Brain pericyte (primary cell): ENCODE results near the gene NACA2.
"Not testable (repeated sequence)": the region's sequence is repeated elsewhere in the genome, so short reads cannot be mapped to it uniquely, and the experiment has no call there.

Experiments
- DNase-seq: peaks from one replicate; pipeline ENCODE4 v3.0.0-alpha.2; 2012; ENCODE audit warnings: low read depth, low spot score

The NACA2 gene

DNA sequence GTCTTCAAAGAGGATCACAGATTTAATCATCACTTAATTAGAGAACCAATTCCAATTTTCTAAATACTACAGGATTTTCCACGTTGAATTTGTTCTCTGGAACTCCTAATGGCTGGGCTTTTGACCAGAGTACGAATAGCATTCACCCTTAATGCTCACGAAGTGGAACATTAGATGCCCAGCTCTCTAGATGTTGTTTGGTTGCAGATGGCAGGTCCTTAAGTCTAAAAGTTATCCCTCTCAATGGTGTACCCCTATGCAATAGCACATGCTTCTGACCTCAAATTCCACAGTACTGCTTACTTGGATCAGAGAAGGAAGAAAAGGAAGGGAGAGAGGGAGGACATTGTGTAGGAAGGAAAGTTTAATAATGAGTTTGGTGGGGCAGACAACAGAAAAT lies 8.6 kb upstream of the NACA2 start:
- no peak for DNase-seq

DNA sequence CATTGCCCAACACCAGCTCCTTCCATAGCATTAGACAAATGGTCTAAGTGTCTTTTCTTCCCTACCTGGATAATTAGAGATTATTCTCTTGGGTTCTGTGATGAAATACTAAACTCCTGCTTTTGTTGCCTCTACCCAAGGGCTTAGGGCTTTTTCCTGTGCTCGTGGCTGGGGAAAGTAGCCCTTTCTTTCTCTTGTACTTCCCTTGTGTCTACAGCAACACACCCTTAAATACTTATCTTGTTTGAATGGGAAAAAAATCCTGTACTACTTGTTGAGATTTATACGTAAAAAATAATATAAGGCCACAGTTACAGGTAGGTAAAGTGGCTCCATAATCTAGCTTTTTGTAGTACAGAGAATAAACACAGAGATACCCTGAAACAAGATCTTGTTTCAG lies 7.0 kb upstream of the NACA2 start:
- DNase-seq: no peak

DNA sequence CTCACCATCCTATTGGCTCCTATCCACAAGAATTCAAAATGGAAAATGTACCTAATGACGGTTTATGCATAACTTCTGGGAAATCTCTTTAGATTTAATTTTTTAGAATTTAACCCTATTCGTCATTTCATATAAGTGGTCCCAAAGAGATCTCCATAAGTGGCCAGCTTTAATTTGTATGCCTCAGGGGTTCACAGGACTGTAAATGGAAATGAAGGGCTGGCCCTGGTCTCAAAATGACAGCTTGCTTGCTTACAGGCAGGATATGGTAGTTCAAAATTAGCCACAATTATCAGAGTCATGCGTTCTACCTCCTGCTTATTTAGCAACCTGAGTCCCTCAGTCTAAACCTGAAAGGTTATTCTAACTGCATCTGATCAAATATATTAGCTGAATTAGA lies 6.6 kb upstream of the NACA2 start:
- no peak for DNase-seq

DNA sequence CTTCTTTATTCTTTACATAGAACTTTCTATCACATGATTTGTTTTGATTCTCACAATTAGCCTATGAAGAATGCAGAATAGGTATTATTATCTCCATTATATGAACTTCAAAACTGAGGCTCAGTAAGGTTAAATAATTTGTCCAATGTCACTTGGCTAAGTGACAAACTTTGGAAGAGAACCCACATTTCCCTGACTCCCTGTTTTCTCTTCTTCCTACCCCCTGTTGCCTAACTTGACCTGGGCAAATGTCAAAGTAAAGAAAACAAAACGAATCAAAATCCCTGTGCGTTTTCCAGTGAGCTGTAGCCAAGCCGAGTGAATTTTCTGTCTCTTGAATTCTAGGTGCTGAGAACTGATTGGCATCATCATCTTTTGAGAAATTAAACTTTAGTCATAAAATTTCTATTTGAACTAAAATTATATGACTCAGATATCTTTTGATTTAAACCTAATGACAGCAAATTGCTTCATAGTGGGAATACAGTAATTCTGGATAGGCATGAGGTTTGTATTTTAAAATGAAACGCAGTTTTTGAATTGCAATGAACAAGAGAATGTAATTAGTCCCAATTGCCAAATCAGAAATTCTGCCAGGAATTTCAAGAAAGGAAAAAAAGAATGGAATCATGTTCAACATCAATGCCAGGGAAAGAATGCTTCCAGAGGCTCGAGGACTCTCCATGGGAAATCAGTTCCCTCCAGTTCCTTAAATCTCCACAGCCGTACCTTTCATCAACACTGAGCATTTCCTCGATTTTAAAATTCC lies 4.6 kb upstream of the NACA2 start:
- DNase-seq: no peak

DNA sequence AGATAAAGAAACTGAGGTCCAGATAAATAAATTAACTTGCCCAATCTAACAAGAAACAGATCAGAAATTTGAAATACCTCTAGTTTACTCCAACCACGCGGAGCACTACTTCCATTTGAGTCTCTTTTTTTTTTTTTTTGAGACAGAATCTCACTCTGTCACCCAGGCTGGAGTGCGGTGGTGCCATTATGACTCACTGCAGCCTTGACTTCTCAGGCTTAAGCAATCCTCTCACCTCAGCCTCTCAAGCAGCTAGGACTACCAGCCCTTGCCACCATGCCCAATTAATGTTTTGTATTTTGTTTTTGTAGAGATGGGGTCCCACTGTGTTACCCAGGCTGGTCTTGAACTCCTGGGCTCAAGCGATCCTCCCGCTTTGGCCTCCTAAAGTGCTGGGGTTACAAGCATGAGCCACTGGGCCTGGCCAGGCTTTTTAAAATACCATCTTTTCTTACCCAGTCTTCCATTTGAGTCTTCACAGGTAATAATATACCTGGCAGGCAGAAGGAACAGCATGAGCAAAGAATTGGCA lies 3.3 kb upstream of the NACA2 start:
- DNase-seq: no peak

DNA sequence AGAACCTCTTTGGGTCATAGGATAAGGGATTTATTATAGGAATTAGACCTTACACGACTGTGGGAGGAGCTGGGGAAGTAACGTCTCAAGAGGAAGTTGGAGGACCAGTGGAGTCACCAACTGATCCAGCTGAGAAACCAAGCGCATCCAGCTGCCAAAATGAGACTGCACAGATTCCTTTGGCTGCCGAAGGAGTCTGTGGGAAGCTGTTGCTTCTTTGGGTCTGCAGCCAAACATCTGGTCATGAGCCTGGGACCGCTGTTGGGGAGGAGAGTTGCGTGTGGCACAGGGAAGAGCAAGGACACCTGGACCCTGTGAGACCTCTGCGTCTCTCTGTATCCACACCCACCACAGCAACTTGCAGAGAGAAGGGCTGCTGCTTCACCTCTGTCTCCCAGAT lies 2.4 kb upstream of the NACA2 start:
- no peak for DNase-seq

DNA sequence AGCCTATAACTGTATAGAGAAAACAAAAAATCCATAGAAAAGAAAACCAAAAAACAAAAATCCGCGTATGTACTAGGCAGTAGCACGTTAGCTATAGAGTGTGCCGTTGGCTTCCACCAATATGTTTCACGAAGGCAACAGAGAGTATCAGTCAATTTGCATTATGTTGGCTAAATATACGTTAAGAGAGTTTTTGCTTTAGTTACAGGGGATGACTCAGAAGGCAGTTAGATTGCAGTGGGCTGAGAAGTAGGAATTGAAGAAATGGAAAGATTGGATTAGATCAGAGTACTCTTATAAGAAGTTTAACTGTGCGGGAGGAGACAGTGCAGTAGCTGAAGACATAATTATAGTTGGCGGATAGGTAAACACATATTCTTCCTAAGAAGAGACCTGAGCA lies 911 bp upstream of the NACA2 start:
- no peak for DNase-seq

DNA sequence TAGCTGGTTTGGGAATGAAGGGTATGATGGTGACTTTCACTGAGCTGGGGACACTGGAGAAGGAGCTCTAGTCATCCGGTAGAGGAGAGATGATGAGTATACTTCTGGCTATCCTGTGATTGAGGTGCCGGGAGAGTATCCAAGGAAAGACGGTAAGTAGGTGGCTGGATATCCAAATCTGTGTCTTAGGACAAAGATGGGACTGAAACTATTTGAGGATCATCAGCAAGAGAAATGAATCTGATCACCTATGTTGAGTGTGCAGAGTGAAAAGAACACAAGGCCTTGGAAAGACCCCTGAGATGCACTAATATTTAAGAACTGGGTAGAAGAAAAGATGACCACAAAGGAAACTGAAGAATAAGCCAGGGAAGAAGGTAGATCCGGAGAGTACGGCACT lies 1.0 kb downstream of the NACA2 start:
- DNase-seq: no peak

DNA sequence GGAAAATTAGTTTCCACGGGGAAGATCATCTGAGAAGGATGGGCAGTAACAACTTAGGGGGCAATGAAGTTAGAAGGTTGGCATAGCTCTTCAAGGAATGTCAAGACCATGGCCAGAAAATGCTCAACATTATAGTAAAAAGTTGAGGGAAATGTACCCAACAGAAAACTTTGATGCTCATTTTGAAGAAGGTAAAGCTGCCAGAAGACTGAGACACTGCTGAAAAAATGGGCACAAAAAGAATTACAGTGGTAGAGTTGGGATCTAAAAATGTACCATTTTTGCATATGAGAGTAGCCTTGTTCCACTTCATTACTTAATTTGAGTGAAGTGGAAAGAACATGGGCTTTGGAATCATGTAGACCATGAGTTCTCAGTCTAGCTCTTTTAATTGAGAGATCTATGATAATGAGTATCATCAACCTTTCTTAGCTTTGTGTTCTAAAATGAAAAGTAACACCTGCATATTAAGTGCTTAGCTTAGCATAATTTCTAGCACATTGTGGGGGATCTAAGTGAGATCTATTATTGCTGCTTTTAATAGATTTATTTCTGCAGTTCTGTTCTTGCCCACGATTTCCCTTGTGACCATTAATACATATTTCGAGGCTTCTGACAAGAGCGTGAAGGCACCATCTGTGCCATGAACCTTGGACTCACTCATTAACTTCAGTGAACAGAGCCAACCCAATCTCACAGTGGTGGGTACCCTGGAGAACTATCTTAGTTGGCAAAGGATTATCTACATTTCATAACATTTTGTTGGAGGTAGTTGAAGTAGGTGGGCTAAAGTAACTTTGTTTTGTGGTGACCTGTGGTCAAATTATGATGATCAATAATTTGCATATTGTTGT lies 3.0 kb downstream of the NACA2 start:
- no peak for DNase-seq

DNA sequence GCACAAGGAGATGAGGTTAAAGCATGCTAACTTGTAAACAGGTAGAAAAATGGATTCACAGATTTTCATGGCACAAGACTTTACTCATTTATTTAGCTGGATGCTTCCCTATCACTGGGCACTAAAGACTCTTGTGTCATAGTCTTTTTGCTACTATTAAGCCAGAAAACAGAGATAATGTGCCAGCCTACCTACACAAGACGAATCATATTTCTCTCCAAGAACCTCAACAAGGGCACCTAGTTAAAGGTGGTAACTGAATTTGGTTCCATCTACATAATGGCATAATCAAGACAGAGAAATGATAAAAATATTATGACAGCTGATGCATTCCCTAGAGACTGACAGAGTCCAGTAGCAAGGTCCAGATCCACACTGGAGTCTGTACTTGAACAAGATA lies 3.8 kb downstream of the NACA2 start:
- no peak for DNase-seq

DNA sequence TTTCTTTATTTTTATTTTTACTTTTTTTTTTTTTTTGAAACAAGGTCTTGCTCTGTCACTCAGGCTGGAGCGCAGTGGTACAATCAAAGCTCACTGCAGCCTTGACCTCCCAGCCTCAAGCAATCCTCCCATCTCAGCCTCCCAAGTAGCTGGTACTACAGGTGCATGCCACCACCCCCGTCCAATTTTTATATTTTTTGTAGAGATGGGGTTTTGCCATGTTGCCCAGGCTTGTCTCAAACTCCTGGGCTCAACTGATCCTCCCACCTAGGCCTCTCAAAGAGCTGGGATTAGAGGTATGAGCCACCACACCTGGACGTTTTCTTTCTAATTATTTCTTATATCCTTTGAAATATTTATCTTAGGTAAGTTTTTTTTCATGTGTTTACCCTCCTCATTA lies 4.4 kb downstream of the NACA2 start:
- not testable (repeated sequence) for DNase-seq

DNA sequence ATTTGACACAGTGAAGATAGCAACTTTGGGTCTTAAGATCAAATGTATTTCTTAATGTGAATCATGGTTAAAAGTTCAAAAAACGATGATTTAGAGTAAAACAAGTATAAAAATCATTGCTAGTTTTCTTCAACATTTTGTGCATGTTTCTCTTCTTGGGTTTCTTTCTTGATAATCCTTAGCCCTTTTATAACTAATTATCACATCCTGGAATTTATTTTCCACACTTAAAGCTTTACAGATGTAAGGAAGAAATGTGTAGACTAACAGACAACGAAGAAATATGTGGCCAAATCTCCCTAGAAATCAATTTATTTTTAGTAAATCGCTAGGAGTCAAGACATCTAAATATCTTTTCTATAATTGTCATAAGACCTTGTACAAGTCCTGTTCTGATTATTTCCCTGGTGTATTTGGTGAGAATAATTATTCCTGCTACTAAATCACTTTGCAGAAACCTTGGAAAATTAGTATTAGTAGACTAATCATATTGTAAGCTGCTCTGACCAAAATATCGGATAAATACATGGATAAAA lies 4.9 kb downstream of the NACA2 start:
- no peak for DNase-seq

DNA sequence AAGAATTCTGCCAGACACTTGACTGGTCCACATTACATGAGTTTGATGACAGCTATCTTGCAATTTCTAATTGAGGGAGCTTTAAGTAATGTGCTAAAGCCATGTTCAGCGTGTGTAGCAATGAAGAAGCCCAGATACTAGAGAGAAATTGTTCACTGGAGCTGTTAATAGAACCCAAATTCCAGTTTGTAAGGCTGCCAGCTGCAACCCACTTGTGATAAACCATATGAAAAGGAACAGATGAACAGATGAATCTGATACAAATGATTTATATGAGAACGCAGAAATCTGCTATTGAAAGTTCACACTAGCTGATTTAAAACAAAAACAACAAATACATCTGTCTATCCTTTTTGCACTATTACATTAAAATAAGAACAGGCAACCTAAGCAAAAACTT lies 6.2 kb downstream of the NACA2 start:
- DNase-seq: no peak

DNA sequence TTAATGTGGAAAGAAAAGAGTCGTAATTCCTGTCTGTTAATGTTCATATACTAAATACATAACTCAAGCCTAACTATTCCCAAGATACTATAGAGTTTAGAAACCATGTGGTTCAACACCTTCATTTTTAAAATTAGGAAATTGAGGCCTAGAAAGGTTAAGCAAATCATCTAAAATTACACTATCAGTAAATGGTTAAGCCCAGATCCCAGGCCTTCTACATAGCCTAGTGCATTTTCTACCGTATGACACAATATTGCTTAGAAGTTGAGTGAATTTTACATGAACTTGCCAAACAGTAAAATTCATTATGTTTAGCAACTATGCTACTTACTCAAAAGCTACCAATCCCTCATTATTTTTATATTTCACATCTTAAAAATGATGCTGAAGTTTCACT lies 6.8 kb downstream of the NACA2 start:
- DNase-seq: no peak

DNA sequence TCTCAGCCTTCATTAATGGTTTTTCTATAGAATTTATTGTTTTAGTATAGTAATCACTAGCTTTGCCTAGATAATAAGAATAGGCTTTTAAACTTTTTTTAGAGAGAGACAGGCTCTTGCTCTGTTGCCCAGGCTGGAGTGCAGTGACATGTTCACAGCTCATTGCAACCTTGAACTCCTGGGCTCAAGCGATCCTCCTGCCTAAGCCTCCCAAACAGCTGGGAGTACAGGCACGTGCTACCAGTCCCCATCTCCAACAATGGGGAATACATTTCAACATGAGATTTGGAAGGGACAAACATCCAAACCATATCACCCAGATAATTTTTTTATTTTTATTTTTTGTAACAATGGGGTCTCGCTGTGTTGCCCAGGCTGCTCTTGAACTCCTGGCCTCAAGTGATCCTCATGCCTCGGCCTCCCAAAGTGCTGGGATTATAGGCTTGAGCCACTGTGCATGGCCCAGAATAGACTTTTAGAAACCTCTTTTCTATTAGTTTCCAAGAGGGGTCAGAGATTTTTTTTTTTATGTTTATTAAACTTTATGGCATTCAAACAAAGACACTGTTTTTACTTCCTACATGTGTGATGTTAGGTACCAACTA lies 7.3 kb downstream of the NACA2 start:
- DNase-seq: no peak

DNA sequence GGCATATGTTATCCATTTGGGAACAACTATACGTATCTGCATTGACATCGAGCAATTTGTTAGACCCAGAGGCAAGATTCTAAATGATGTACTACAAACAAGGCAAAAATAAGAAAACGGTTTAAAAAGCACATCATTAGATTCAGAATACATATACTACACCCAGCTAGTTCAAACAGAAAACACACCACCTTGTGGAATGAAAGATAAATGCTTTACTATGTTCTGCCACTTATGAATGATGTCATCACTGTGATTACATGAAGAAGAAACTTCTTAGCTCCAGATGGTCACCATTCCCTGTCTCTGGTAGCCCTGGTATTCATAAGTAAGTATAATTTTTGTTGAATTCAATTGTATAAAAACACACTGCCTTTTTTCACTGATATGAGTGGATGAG lies 7.8 kb downstream of the NACA2 start:
- DNase-seq: no peak

DNA sequence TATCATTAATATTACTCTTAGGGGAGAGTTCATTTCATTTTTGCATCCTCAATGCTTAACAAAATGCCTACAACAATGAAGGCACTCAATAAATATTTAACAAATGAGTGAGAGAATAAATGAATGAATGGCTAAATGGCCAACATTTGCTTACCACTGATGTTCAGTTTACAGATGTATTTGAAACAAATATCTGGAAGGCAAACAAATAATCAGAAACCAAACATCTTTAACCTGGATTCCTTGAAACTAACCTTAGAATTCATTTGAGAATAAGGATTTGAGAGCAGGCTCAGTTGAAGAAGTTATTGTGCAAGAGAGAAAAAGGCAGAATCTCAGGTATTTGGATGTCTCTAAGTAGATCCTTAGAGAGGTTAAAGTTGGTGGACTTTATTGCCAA lies 8.4 kb downstream of the NACA2 start:
- no peak for DNase-seq

DNA sequence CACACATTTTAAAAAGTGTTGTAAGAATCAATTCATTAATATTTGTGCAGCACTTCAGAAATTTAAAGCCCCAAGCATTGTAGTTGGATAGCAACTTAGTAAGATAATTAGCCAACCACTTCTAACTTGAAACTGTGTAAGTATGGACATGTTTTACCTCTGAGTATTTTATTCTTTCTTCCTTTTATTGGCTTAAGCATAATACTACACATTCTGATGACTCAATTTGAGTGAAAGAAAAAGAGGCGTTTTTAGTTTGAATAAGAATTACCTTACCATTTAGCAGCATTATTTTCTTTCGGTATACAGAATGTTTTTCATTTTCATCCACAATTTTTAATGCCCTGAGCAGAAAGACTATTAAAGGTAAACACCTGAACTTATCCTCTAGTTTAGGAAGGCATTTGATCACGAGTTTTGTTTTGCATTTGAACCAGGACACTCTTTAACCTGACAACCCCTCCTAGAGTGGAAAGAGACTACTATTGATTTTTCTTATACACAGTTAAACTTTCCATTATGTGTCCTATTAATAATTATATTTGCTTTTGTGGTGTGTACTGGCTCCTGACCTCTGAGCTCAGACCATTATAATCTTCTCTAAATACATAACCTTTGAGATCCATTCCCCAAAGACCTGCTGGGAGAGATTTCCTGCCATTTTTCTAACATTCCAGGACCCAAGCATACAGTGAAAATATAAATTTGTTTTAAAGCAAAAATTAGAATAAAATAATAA lies 9.2 kb downstream of the NACA2 start:
- no peak for DNase-seq

DNA sequence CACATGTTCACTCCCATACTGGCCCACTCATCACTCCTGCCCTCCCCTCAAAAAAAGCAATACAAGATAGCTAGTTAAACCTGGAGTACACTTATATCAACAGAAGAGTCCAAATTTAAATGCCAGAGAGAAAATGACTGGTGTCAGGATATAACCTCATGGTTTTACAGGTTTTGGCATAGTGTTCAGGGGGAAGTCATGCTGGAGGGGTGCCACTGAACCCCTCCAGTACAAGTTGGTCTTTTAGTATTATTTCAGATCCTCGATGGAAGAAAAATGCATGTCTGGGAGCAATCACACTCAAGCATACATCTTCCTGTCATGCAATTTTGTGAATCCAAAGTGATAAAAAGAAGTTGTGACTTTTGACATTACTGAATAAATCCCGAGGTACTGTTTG lies 10.5 kb downstream of the NACA2 start:
- no peak for DNase-seq

DNA sequence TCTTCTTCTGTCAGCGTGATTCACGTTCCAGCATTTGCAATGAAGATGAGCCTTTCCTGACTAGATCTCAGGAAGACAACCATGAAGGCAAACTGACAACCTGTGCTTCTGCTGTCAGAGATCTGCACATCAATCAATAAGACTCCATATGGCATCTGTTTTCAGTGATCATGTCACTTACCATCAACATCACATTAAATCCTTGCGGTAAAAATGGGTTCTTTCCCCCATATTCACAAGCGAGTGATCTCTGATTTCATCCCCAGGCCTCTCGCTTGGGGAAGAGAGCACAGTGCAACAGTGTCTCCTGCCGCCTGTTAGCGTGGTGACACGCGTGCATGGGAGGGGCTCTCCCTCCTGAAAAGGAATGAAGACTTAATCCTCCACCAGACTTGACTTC lies 11.1 kb downstream of the NACA2 start:
- DNase-seq: no peak

DNA sequence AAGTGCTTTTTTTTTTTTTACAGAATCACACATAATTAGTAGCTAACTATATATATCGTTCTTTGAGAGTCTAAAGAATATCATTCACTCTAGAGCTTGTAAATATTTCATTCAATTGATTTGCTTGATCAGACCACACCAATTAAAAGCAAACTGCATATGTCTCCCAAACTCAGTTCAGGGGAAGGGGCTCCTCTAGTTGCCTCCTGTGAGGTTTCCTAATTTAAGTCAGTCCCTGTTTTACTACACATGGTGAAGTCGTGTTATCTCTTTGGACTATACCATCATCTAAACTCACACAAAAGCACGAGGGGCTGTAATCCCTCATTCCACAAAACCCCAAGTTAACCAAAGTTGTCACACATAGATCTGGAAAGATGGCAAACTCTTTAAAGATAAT lies 11.7 kb downstream of the NACA2 start:
- DNase-seq: no peak

DNA sequence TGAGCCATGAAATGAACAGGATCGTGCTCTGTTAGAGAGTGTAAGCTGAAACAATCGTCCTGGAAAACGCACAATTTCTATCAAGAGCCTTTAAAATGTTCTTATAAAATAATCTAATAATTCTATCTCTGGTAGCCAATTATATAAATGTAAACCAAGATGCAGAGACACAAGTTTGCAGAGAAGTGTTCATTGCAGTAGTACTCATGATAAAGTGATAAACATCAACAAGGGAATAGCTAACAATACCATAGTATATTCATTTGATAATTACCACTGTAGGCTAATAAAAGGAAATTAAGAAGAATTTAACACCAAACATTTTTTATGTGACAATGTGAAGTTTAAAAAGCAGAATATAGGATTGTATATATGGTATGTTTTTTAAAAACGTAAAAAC lies 12.4 kb downstream of the NACA2 start:
- DNase-seq: no peak
